ENCODE results near the gene TEX261.

DNA sequence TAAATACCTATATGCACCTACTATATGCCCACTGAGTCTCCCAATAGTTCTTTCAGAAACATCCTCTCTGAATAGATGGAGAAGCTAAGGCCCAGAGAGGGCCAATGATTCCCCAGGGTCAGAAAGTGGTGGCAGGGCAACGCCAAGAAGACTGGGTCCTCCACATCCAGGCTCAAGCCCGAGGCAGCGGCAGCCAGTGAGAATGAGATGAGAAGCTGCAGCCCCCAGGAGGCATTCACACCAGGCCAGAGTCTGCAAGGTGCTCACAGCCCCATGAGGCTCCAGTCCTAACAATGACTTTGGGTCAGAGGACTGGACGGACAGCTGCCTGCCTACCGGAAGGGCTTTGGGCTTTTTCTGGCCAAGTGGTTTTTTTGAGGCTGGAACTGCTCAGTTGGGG, 3.5 kb downstream of the TEX261 start:
- TF ChIP-seq EZH2 (IDR thresholded peaks at IDR 0.05), result no peak
- TF ChIP-seq, protein P1, sequence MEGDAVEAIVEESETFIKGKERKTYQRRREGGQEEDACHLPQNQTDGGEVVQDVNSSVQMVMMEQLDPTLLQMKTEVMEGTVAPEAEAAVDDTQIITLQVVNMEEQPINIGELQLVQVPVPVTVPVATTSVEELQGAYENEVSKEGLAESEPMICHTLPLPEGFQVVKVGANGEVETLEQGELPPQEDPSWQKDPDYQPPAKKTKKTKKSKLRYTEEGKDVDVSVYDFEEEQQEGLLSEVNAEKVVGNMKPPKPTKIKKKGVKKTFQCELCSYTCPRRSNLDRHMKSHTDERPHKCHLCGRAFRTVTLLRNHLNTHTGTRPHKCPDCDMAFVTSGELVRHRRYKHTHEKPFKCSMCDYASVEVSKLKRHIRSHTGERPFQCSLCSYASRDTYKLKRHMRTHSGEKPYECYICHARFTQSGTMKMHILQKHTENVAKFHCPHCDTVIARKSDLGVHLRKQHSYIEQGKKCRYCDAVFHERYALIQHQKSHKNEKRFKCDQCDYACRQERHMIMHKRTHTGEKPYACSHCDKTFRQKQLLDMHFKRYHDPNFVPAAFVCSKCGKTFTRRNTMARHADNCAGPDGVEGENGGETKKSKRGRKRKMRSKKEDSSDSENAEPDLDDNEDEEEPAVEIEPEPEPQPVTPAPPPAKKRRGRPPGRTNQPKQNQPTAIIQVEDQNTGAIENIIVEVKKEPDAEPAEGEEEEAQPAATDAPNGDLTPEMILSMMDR (IDR thresholded peaks at IDR 0.05), result no peak

Data from neural progenitor cell (in vitro differentiated cells).